ENCODE results near the gene EHD2.
"Not testable (repeated sequence)": the region's sequence is repeated elsewhere in the genome, so short reads cannot be mapped to it uniquely, and the experiment has no call there.

EHD2 gene

GRCh38 chr19:47750752-47751151 is 37.5 kb downstream of the EHD2 start:
- no peak for DNase-seq (ENCODE audit: low spot score)

- DNase-seq (ENCODE audit: low spot score) = no peak
Observed at GRCh38 chr19:47752440-47753211, 39.4 kb downstream of the EHD2 start.

- no peak for DNase-seq (ENCODE audit: low spot score)
Observed at GRCh38 chr19:47754206-47755064, 41.2 kb downstream of the EHD2 start.

GRCh38 chr19:47755065-47755761 is 42.0 kb downstream of the EHD2 start:
- no peak for DNase-seq (ENCODE audit: low spot score)

GRCh38 chr19:47755762-47756626 is 42.8 kb downstream of the EHD2 start:
- no peak for DNase-seq (ENCODE audit: low spot score)

- no peak for DNase-seq (ENCODE audit: low spot score)
Observed at GRCh38 chr19:47756627-47756929, 43.4 kb downstream of the EHD2 start.

- DNase-seq (ENCODE audit: low spot score) = no peak
Observed at GRCh38 chr19:47756953-47757608, 43.9 kb downstream of the EHD2 start.

GRCh38 chr19:47757617-47758442 is 44.6 kb downstream of the EHD2 start:
- no peak for DNase-seq (ENCODE audit: low spot score)

GRCh38 chr19:47758443-47758804 is 45.2 kb downstream of the EHD2 start:
- no peak for DNase-seq (ENCODE audit: low spot score)

- DNase-seq (ENCODE audit: low spot score) = no peak
Observed at GRCh38 chr19:47760632-47760999, 47.4 kb downstream of the EHD2 start.

- DNase-seq (ENCODE audit: low spot score) = no peak
Observed at GRCh38 chr19:47761566-47761965, 48.3 kb downstream of the EHD2 start.

- DNase-seq (ENCODE audit: low spot score) = no peak
Observed at GRCh38 chr19:47762151-47762550, 48.9 kb downstream of the EHD2 start.

- no peak for DNase-seq (ENCODE audit: low spot score)
Observed at GRCh38 chr19:47762615-47763308, 49.5 kb downstream of the EHD2 start.

GRCh38 chr19:47764705-47765104 is 51.5 kb downstream of the EHD2 start:
- DNase-seq (ENCODE audit: low spot score) = not testable (repeated sequence)

GRCh38 chr19:47765523-47766358 is 52.5 kb downstream of the EHD2 start:
- peak; percentile 70 for DNase-seq (ENCODE audit: low spot score)

- DNase-seq (ENCODE audit: low spot score) = no peak
Observed at GRCh38 chr19:47766359-47766620, 53.1 kb downstream of the EHD2 start.

- no peak for DNase-seq (ENCODE audit: low spot score)
Observed at GRCh38 chr19:47766670-47767069, 53.4 kb downstream of the EHD2 start.

GRCh38 chr19:47767349-47767748 is 54.1 kb downstream of the EHD2 start:
- DNase-seq (ENCODE audit: low spot score) = no peak

GRCh38 chr19:47768604-47769003 is 55.4 kb downstream of the EHD2 start:
- DNase-seq (ENCODE audit: low spot score) = no peak
